Kidney epithelial cell (primary cell): Measurements from ENCODE around the gene ZCCHC13. TPM values are rescaled to one million over a fixed set of nuclear protein-coding genes. Genes with fewer than 3 reads are reported as not detected.
"Not testable (repeated sequence)": the region's sequence is repeated elsewhere in the genome, so short reads cannot be mapped to it uniquely, and the experiment has no call there.

ENCODE experiments used
- DNase-seq: peaks from one replicate; pipeline ENCODE4 v3.0.0-alpha.2; 2010; ENCODE audit warnings: low read depth
- H3K27me3 ChIP-seq: 2 replicates; pipeline ENCODE4 v1.6.0; 2011; ENCODE audit warnings: low read length; ENCODE audit not compliant: control insufficient read depth, insufficient read depth
- H3K36me3 ChIP-seq: 2 replicates; pipeline ENCODE4 v1.5.1; 2011; ENCODE audit warnings: low read length; ENCODE audit not compliant: control insufficient read depth, insufficient read depth
- H3K4me3 ChIP-seq: 2 replicates; pipeline ENCODE4 v1.5.1; 2011; ENCODE audit warnings: low read depth, mild to moderate bottlenecking, control low read depth, low read length
- CTCF ChIP-seq: IDR thresholded peaks from 2 replicates; pipeline ENCODE4 v1.5.1; 2011; ENCODE audit warnings: mild to moderate bottlenecking, moderate library complexity, low read length, control low read depth, inconsistent platforms; ENCODE audit not compliant: insufficient read depth, poor library complexity, severe bottlenecking
- total RNA-seq: library from RNA; depleted of rRNA; stranded (reverse); fragments of >200 nt; gene quantifications from 2 replicates; pipeline ENCODE4 v1.2.3, GENCODE V29; 2015

The ZCCHC13 gene
- total RNA-seq, 1 donor from 2014 or later = not detected

GRCh38 chrX:74325130-74326059, 21.4 kb downstream of the ZCCHC13 start:
- Histone ChIP-seq H3K27me3 (no peaks in the 10 kb centered on the region), H3K36me3 (no peaks in the 10 kb centered on the region), H3K4me3 (no peak overlapping the region)
- DNase-seq = no peak
- TF ChIP-seq CTCF = no peak

- Histone ChIP-seq H3K27me3 (no peaks in the 10 kb centered on the region), H3K4me3 (no peak overlapping the region), H3K36me3 (no peaks in the 10 kb centered on the region)
- no peak for DNase-seq
- TF ChIP-seq CTCF = no peak
Observed at GRCh38 chrX:74338852-74339251, 34.9 kb downstream of the ZCCHC13 start.

- no peaks in the 10 kb centered on the region for H3K36me3 ChIP-seq
- DNase-seq = no peak
- TF ChIP-seq CTCF = no peak
- no peak overlapping the region for H3K4me3 ChIP-seq
- no peaks in the 10 kb centered on the region for H3K27me3 ChIP-seq
Observed at GRCh38 chrX:74340051-74340450, 36.1 kb downstream of the ZCCHC13 start.

- not testable (repeated sequence) for H3K4me3 ChIP-seq, H3K27me3 ChIP-seq, H3K36me3 ChIP-seq, DNase-seq
Observed at GRCh38 chrX:74342211-74342610, 38.2 kb downstream of the ZCCHC13 start.

GRCh38 chrX:74343343-74344279, 39.6 kb downstream of the ZCCHC13 start:
- DNase-seq = peak; percentile 74
- peak; percentile 38 for TF ChIP-seq CTCF
- Histone ChIP-seq H3K27me3 (no peaks in the 10 kb centered on the region), H3K4me3 (no peak overlapping the region), H3K36me3 (no peaks in the 10 kb centered on the region)

- Histone ChIP-seq H3K36me3 (no peaks in the 10 kb centered on the region), H3K4me3 (no peak overlapping the region), H3K27me3 (no peaks in the 10 kb centered on the region)
- TF ChIP-seq CTCF = no peak
- no peak for DNase-seq
Observed at GRCh38 chrX:74344280-74344622, 40.3 kb downstream of the ZCCHC13 start.
